Neural progenitor cell (in vitro differentiated cells): ENCODE data around the gene SEMA6D. TPM values are rescaled to one million over a fixed set of nuclear protein-coding genes. Genes with fewer than 3 reads are reported as not detected.

ENCODE experiments used
- DNase-seq: peaks from one replicate; pipeline ENCODE4 v3.0.0-alpha.2; 2016; ENCODE audit warnings: low spot score
- H2AFZ ChIP-seq: fragments of 200-600 bp; sonication (generic); replicated peaks from 2 replicates; pipeline ENCODE4 v1.6.1; 2016; ENCODE audit warnings: antibody characterized with exemption
- H3F3A ChIP-seq: fragments of 200-600 bp; sonication (generic); 2 replicates; pipeline ENCODE4 v1.6.1; 2016; ENCODE audit warnings: antibody characterized with exemption, low read depth
- H3K27ac ChIP-seq: fragments of 200-600 bp; sonication (generic); 2 replicates; pipeline ENCODE4 v1.5.1; 2016; ENCODE audit warnings: mild to moderate bottlenecking
- H3K27me3 ChIP-seq: fragments of 200-600 bp; sonication (generic); 2 replicates; pipeline ENCODE4 v1.6.1; 2016; ENCODE audit warnings: mild to moderate bottlenecking, moderate library complexity
- H3K36me3 ChIP-seq: fragments of 200-600 bp; sonication (generic); 2 replicates; pipeline ENCODE4 v1.5.1; 2016
- H3K4me1 ChIP-seq: fragments of 200-600 bp; sonication (generic); 2 replicates; pipeline ENCODE4 v1.6.1; 2016; ENCODE audit warnings: mixed run types
- H3K4me2 ChIP-seq: fragments of 200-600 bp; sonication (generic); 2 replicates; pipeline ENCODE4 v1.6.1; 2016
- H3K4me3 ChIP-seq: fragments of 200-600 bp; sonication (generic); 2 replicates; pipeline ENCODE4 v1.5.1; 2016
- H3K79me2 ChIP-seq: fragments of 200-600 bp; sonication (generic); 2 replicates; pipeline ENCODE4 v1.6.1; 2016; ENCODE audit warnings: low read depth
- H3K9ac ChIP-seq: fragments of 200-600 bp; sonication (generic); 2 replicates; pipeline ENCODE4 v1.6.1; 2016
- H3K9me3 ChIP-seq: fragments of 200-600 bp; sonication (generic); 2 replicates; pipeline ENCODE4 v1.5.1; 2016; ENCODE audit warnings: low read depth
- H4K20me1 ChIP-seq: fragments of 200-600 bp; sonication (generic); 2 replicates; pipeline ENCODE4 v1.6.1; 2016; ENCODE audit warnings: low read depth
- H3K27ac Mint-ChIP-seq: 3 replicates; pipeline ENCODE4 v1.8.0; 2021; ENCODE audit warnings: mixed read lengths
- H3K27me3 Mint-ChIP-seq: 2 replicates; pipeline ENCODE4 v1.8.0; 2022; ENCODE audit warnings: low read depth, mild to moderate bottlenecking, inconsistent platforms, moderate library complexity, mixed read lengths; ENCODE audit not compliant: insufficient read depth
- H3K36me3 Mint-ChIP-seq: 3 replicates; pipeline ENCODE4 v1.8.0; 2021; ENCODE audit warnings: mixed read lengths
- H3K4me1 Mint-ChIP-seq: 3 replicates; pipeline ENCODE4 v1.8.0; 2021; ENCODE audit warnings: mixed read lengths
- H3K4me3 Mint-ChIP-seq: 3 replicates; pipeline ENCODE4 v1.8.0; 2021; ENCODE audit warnings: mild to moderate bottlenecking, moderate library complexity, mixed read lengths
- H3K9me3 Mint-ChIP-seq: 3 replicates; pipeline ENCODE4 v1.8.0; 2020; ENCODE audit warnings: mixed read lengths
- EZH2 ChIP-seq: fragments of 200-600 bp; sonication (generic); IDR thresholded peaks from 2 replicates; pipeline ENCODE4 v1.6.1; 2017; ENCODE audit warnings: antibody characterized with exemption, mild to moderate bottlenecking, moderate library complexity
- EZH2phosphoT487 ChIP-seq: fragments of 200-600 bp; sonication (generic); IDR thresholded peaks from 2 replicates; pipeline ENCODE4 v1.6.1; 2017; ENCODE audit warnings: antibody characterized with exemption
- total RNA-seq: library from RNA; depleted of rRNA; stranded (reverse); fragments of >200 nt; gene quantifications from 2 replicates; pipeline ENCODE4 v1.2.3, GENCODE V29; 2015; ENCODE audit warnings: low replicate concordance
- TF ChIP-seq, protein P1 (sequence below): fragments of 200-600 bp; sonication (generic); IDR thresholded peaks from 2 replicates; pipeline ENCODE4 v1.5.1; 2017; ENCODE audit warnings: antibody characterized with exemption, mild to moderate bottlenecking

SEMA6D gene
- total RNA-seq, 1 donor from 2014 or later: 23.5 TPM

DNA sequence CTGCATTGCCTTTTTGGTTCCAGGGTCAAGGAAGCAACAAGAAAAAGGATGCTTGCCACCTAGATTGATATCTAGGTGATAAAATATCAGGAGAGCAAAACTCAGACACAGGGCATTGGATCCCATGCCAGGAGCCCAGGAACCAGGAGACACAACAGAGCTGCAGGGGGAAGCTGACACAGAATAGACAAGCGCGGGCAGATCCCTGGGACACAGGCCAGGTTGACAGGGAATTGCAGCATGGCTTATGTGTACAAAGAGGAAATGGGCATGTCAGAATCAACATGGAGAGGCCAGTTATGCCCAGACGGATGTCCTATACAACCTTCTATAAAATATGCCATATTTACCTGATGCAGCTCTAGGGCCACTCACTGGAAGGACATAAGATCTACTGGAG, 84.2 kb downstream of the SEMA6D start:
- H3K9me3 ChIP-seq: no peaks in the 10 kb centered on the region
- H3K27me3 ChIP-seq: no peaks in the 10 kb centered on the region
- H3K4me3 ChIP-seq: no peak overlapping the region
- no peak overlapping the region for H3K27ac ChIP-seq
- no peak overlapping the region for H2AFZ ChIP-seq
- peaks cover 13% of the 10 kb centered on the region for H3K4me1 ChIP-seq
- H3K36me3 Mint-ChIP-seq: no peaks in the 10 kb centered on the region
- no peak overlapping the region for H3K27ac Mint-ChIP-seq
- peaks cover 6% of the 10 kb centered on the region for H3K27me3 Mint-ChIP-seq
- H3K79me2 ChIP-seq: no peaks in the 10 kb centered on the region
- no peak overlapping the region for H3K4me2 ChIP-seq
- no peaks in the 10 kb centered on the region for H3K9me3 Mint-ChIP-seq
- H3F3A ChIP-seq: no peaks in the 10 kb centered on the region
- no peaks in the 10 kb centered on the region for H4K20me1 ChIP-seq
- no peak overlapping the region for H3K9ac ChIP-seq
- DNase-seq: no peak
- no peaks in the 10 kb centered on the region for H3K36me3 ChIP-seq
- TF ChIP-seq EZH2phosphoT487: no peak
- TF ChIP-seq, protein P1, sequence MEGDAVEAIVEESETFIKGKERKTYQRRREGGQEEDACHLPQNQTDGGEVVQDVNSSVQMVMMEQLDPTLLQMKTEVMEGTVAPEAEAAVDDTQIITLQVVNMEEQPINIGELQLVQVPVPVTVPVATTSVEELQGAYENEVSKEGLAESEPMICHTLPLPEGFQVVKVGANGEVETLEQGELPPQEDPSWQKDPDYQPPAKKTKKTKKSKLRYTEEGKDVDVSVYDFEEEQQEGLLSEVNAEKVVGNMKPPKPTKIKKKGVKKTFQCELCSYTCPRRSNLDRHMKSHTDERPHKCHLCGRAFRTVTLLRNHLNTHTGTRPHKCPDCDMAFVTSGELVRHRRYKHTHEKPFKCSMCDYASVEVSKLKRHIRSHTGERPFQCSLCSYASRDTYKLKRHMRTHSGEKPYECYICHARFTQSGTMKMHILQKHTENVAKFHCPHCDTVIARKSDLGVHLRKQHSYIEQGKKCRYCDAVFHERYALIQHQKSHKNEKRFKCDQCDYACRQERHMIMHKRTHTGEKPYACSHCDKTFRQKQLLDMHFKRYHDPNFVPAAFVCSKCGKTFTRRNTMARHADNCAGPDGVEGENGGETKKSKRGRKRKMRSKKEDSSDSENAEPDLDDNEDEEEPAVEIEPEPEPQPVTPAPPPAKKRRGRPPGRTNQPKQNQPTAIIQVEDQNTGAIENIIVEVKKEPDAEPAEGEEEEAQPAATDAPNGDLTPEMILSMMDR: no peak
- TF ChIP-seq EZH2: no peak
- H3K4me3 Mint-ChIP-seq: no peak overlapping the region
- H3K4me1 Mint-ChIP-seq: peaks cover 4% of the 10 kb centered on the region

DNA sequence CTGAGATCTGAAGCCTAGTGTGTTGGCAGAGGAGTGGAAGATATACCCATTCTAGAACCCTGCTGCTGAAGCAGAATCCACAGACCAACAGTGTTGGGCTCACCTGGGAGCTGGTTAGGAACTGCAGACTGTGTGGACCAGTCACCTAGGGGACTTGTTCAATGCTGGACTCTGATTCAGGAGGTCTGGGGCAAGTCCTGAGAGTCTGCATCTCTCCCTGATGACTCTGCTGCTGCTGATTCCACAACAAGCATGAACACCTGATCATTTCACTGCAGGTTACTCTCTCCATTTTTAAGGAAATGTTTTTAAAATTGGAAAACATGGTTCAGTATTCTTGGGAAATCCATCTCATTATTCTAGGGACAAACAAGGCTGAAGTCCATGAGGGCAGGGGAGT, 84.9 kb downstream of the SEMA6D start:
- Histone ChIP-seq H3K4me2 (no peak overlapping the region), H3K27me3 (no peaks in the 10 kb centered on the region), H3K79me2 (no peaks in the 10 kb centered on the region), H3K9me3 (no peaks in the 10 kb centered on the region), H3K4me1 (peaks cover 6% of the 10 kb centered on the region), H3F3A (no peaks in the 10 kb centered on the region), H3K4me3 (no peak overlapping the region), H2AFZ (no peak overlapping the region), H3K9ac (no peak overlapping the region), H3K36me3 (no peaks in the 10 kb centered on the region), H3K27ac (no peak overlapping the region), H4K20me1 (no peaks in the 10 kb centered on the region)
- Mint-ChIP-seq H3K9me3 (no peaks in the 10 kb centered on the region), H3K36me3 (no peaks in the 10 kb centered on the region), H3K27ac (no peak overlapping the region), H3K4me1 (no peaks in the 10 kb centered on the region), H3K4me3 (no peak overlapping the region), H3K27me3 (peaks cover 6% of the 10 kb centered on the region)
- TF ChIP-seq EZH2phosphoT487 (no peak), EZH2 (no peak)
- TF ChIP-seq, protein P1: no peak
- DNase-seq: no peak

DNA sequence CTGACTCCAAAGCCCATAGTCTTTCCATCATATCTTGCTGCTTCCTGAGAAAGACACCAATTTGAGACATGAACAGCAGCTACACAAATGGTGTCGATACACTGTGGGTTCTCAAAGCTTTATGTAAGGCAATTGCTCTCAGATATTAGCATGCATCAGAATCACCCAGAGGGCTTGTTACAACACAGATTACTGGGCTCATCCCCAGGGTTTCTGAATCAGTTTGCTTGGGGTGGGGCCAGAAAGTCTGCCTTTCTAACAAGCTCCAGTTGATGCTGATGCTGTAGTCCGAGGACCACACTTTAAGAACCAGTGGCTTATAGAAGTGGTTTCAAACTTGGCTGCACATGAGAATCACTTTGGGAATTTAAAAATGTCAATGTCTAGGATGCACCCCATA, 86.5 kb downstream of the SEMA6D start:
- H3K27ac Mint-ChIP-seq: no peak overlapping the region
- Histone ChIP-seq H4K20me1 (no peaks in the 10 kb centered on the region), H3K4me2 (no peak overlapping the region), H2AFZ (no peak overlapping the region), H3K36me3 (no peaks in the 10 kb centered on the region), H3K4me3 (no peak overlapping the region), H3F3A (no peaks in the 10 kb centered on the region), H3K27ac (no peak overlapping the region), H3K9ac (no peak overlapping the region), H3K27me3 (no peaks in the 10 kb centered on the region), H3K4me1 (peaks cover 5% of the 10 kb centered on the region), H3K9me3 (no peaks in the 10 kb centered on the region), H3K79me2 (no peaks in the 10 kb centered on the region)
- H3K4me1 Mint-ChIP-seq: no peaks in the 10 kb centered on the region
- TF ChIP-seq EZH2 (no peak), EZH2phosphoT487 (no peak)
- TF ChIP-seq, protein P1: no peak
- H3K27me3 Mint-ChIP-seq: peaks cover 6% of the 10 kb centered on the region
- H3K36me3 Mint-ChIP-seq: no peaks in the 10 kb centered on the region
- no peaks in the 10 kb centered on the region for H3K9me3 Mint-ChIP-seq
- H3K4me3 Mint-ChIP-seq: no peak overlapping the region
- no peak for DNase-seq
